Mesodermal cell (in vitro differentiated cells): ENCODE measurements around the gene KCTD16.

Source experiments
- H3K27ac ChIP-seq: 2 replicates; pipeline ENCODE4 v1.7.0; 2013; ENCODE audit warnings: mild to moderate bottlenecking, low read depth, low read length, moderate library complexity; ENCODE audit not compliant: severe bottlenecking
- H3K36me3 ChIP-seq: 2 replicates; pipeline ENCODE4 v1.7.1; 2013; ENCODE audit warnings: mild to moderate bottlenecking, low read length, moderate library complexity; ENCODE audit not compliant: control insufficient read depth, insufficient read depth
- H3K4me1 ChIP-seq: one replicate; pipeline ENCODE4 v1.7.1; 2013; ENCODE audit warnings: mild to moderate bottlenecking, low read length; ENCODE audit not compliant: insufficient read depth, control insufficient read depth, poor library complexity, severe bottlenecking
- H3K4me3 ChIP-seq: 2 replicates; pipeline ENCODE4 v1.7.0; 2013; ENCODE audit warnings: low read length, control low read depth, mild to moderate bottlenecking; ENCODE audit not compliant: insufficient read depth, poor library complexity, severe bottlenecking; ENCODE audit errors: extremely low read depth
- H3K9me3 ChIP-seq: 2 replicates; pipeline ENCODE4 v1.7.1; 2013; ENCODE audit warnings: mild to moderate bottlenecking, low read length, moderate library complexity; ENCODE audit not compliant: control insufficient read depth
- WGBS, 2 experiments: methylation state at CpG; one replicate each; pipeline ENCODE4 v1.1.5; 2013; ENCODE audit warnings: missing lambda C conversion rate in 2 of 2; ENCODE audit not compliant: insufficient coverage in 2 of 2; 5-methylcytosine and 5-hydroxymethylcytosine counted together

The KCTD16 gene

GRCh38 chr5:144331361-144331760 is 160.7 kb downstream of the KCTD16 start:
- H3K4me3 ChIP-seq: no peak overlapping the region

GRCh38 chr5:144332265-144332664 is 161.6 kb downstream of the KCTD16 start:
- Histone ChIP-seq H3K4me3 (no peak overlapping the region), H3K36me3 (no peaks in the 10 kb centered on the region), H3K9me3 (no peaks in the 10 kb centered on the region), H3K4me1 (no peaks in the 10 kb centered on the region), H3K27ac (no peak overlapping the region)
- WGBS, 2 experiments: 100% methylated on average over 1 of the region's 1 CpG

More at GRCh38 chr5:144331361-144331760, 160.7 kb downstream of the KCTD16 start:
- H3K36me3 ChIP-seq: no peaks in the 10 kb centered on the region
- H3K9me3 ChIP-seq: no peaks in the 10 kb centered on the region
- no peaks in the 10 kb centered on the region for H3K4me1 ChIP-seq
- H3K27ac ChIP-seq: no peak overlapping the region

- H3K4me1 ChIP-seq: no peaks in the 10 kb centered on the region
- no peaks in the 10 kb centered on the region for H3K36me3 ChIP-seq
- no peak overlapping the region for H3K4me3 ChIP-seq
- no peaks in the 10 kb centered on the region for H3K9me3 ChIP-seq
- H3K27ac ChIP-seq: no peak overlapping the region
- 100% methylated on average over 1 of the region's 1 CpG for WGBS, 2 experiments
These were observed 162.8 kb downstream of the KCTD16 start for GRCh38 chr5:144333336-144333920.

- Histone ChIP-seq H3K4me3 (no peak overlapping the region), H3K27ac (no peak overlapping the region), H3K4me1 (no peaks in the 10 kb centered on the region), H3K36me3 (no peaks in the 10 kb centered on the region), H3K9me3 (no peaks in the 10 kb centered on the region)
- 91 to 100% methylated on average over 1 of the region's 1 CpG for WGBS, 2 experiments
These were observed 164.9 kb downstream of the KCTD16 start for GRCh38 chr5:144335561-144335960.

- Histone ChIP-seq H3K4me1 (no peaks in the 10 kb centered on the region), H3K4me3 (no peak overlapping the region), H3K36me3 (no peaks in the 10 kb centered on the region)
These were observed 165.7 kb downstream of the KCTD16 start for GRCh38 chr5:144336191-144336961.

GRCh38 chr5:144352330-144352729 is 181.7 kb downstream of the KCTD16 start:
- Histone ChIP-seq H3K4me1 (no peaks in the 10 kb centered on the region), H3K27ac (no peak overlapping the region), H3K9me3 (no peaks in the 10 kb centered on the region), H3K36me3 (no peaks in the 10 kb centered on the region), H3K4me3 (no peak overlapping the region)
- WGBS, 2 experiments: 86 to 93% methylated on average over 2 to 3 of the region's 4 CpGs

More at GRCh38 chr5:144336191-144336961, 165.7 kb downstream of the KCTD16 start:
- WGBS, 2 experiments: 86 to 90% methylated on average over 3 of the region's 5 CpGs
- no peak overlapping the region for H3K27ac ChIP-seq
- no peaks in the 10 kb centered on the region for H3K9me3 ChIP-seq

GRCh38 chr5:144352732-144353317 is 182.2 kb downstream of the KCTD16 start:
- Histone ChIP-seq H3K9me3 (no peaks in the 10 kb centered on the region), H3K27ac (no peak overlapping the region), H3K36me3 (no peaks in the 10 kb centered on the region), H3K4me3 (no peak overlapping the region), H3K4me1 (no peaks in the 10 kb centered on the region)
- 63 to 95% methylated on average over 2 to 3 of the region's 4 CpGs for WGBS, 2 experiments

- Histone ChIP-seq H3K4me1 (no peaks in the 10 kb centered on the region), H3K36me3 (no peaks in the 10 kb centered on the region), H3K27ac (no peak overlapping the region), H3K9me3 (no peaks in the 10 kb centered on the region), H3K4me3 (no peak overlapping the region)
- WGBS, 2 experiments: 50% methylated on average over 1 of the region's 1 CpG; no CpG with 5 or more reads in 1 of the 2 experiments
These were observed 185.8 kb downstream of the KCTD16 start for GRCh38 chr5:144356489-144356888.

- Histone ChIP-seq H3K4me3 (no peak overlapping the region), H3K27ac (no peak overlapping the region), H3K9me3 (no peaks in the 10 kb centered on the region), H3K36me3 (no peaks in the 10 kb centered on the region), H3K4me1 (no peaks in the 10 kb centered on the region)
- WGBS, 2 experiments: no CpG with 5 or more reads among the region's 2 CpGs
These were observed 190.7 kb downstream of the KCTD16 start for GRCh38 chr5:144361406-144361805.

- no peak overlapping the region for H3K4me3 ChIP-seq
- H3K9me3 ChIP-seq: no peaks in the 10 kb centered on the region
- H3K36me3 ChIP-seq: no peaks in the 10 kb centered on the region
- peaks cover 2% of the 10 kb centered on the region for H3K4me1 ChIP-seq
- no peak overlapping the region for H3K27ac ChIP-seq
These were observed 195.2 kb downstream of the KCTD16 start for GRCh38 chr5:144365885-144366284.

- Histone ChIP-seq H3K27ac (no peak overlapping the region), H3K36me3 (no peaks in the 10 kb centered on the region), H3K9me3 (no peaks in the 10 kb centered on the region), H3K4me3 (no peak overlapping the region), H3K4me1 (peaks cover 2% of the 10 kb centered on the region)
- 100% methylated on average over 2 to 3 of the region's 3 CpGs for WGBS, 2 experiments
These were observed 197.3 kb downstream of the KCTD16 start for GRCh38 chr5:144367991-144368390.
